Adipocyte (in vitro differentiated cells): ENCODE measurements around the gene DDX49.
"Not testable (repeated sequence)": the region's sequence is repeated elsewhere in the genome, so short reads cannot be mapped to it uniquely, and the experiment has no call there.

Experiments
- DNase-seq: peaks from one replicate; pipeline ENCODE4 v3.0.0-alpha.2; 2015; ENCODE audit warnings: low read depth
- H3K27me3 ChIP-seq: replicated peaks from 2 replicates; pipeline ENCODE4 v1.7.0; 2013; ENCODE audit warnings: mild to moderate bottlenecking, low read length, moderate library complexity; ENCODE audit not compliant: control insufficient read depth, insufficient read depth
- H3K36me3 ChIP-seq: 2 replicates; pipeline ENCODE4 v1.7.0; 2013; ENCODE audit warnings: low read length, mild to moderate bottlenecking, moderate library complexity; ENCODE audit not compliant: control insufficient read depth, insufficient read depth, severe bottlenecking
- H3K4me1 ChIP-seq: 2 replicates; pipeline ENCODE4 v1.7.0; 2013; ENCODE audit warnings: mild to moderate bottlenecking, low read length, moderate library complexity; ENCODE audit not compliant: control insufficient read depth, insufficient read depth
- H3K4me3 ChIP-seq: 2 replicates; pipeline ENCODE4 v1.7.0; 2013; ENCODE audit warnings: mild to moderate bottlenecking, low read length, moderate library complexity
- H3K9ac ChIP-seq: 2 replicates; pipeline ENCODE4 v1.7.0; 2013; ENCODE audit warnings: mild to moderate bottlenecking, low read length, moderate library complexity
- H3K9me3 ChIP-seq: 2 replicates; pipeline ENCODE4 v1.7.0; 2013; ENCODE audit warnings: mild to moderate bottlenecking, low read length, moderate library complexity; ENCODE audit not compliant: control insufficient read depth

DDX49 gene

DNA sequence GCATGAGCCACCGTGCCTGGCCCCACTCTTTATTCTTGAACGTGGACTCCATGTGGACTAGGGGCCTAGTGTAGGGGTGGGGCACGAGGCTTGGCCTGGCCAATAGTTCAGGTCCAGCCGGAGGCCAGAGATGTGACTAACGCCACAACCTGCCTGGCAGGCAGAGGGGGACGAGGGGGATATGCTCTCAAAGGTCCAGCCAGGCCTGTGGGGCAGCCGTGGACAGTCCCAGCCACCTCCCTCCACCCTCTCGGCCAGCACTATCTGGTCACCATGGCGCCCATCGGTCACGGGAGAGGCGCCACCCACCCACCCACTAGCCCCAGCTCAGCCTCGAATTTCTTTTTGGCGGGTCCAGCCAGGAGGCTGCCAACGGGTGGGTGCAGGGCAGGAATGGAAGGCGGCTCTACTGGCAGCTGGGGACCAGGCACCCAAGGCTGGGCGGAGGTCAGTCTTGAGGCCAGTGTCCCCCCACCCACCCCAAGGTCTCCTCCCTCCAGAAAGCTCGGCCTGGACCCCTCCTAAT lies 21.4 kb upstream of the DDX49 start:
- H3K36me3 ChIP-seq = peaks cover 23% of the 10 kb centered on the region
- no peak overlapping the region for H3K9ac ChIP-seq
- peaks cover 9% of the 10 kb centered on the region for H3K27me3 ChIP-seq
- no peaks in the 10 kb centered on the region for H3K9me3 ChIP-seq
- no peak overlapping the region for H3K4me3 ChIP-seq
- no peak for DNase-seq
- no peaks in the 10 kb centered on the region for H3K4me1 ChIP-seq

DNA sequence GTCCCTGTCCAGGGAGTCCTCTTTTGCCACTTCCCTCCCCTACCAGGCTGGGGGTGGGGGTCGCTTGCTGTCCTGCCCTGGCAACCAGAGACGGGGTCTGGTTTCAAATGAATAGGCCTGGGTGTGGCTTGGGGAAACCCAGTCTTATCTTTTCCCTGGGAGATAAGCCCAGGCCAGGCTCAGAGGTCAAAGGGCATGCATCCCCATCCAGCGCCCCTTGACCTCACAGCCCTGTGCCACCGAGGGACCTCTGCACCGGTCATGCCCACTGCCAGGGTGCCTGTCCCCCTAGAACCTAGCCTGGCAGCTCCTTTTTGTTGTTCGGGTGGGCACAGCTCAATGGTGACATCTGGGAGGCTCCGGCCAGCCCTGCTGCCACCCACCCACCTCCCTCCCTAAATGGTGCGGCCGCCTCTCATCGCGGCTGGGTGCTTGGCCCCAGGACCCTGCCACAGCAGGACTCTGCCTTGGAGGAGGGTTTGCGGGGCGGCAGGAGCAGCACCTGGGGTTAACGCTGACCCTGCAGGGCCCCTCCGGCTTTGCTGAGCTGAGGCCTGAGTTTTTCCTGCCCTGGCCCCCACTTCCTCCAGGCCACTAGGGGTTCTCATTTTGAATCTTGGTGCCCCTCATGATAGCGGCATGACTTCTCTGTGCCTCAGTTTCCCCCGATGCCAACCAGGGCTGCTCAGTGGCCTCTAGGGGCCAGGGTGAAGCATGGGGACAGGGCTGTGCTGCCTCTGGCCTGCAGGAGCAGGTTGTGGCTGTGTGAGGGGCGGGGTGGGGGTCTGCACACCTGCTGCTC lies 20.7 kb upstream of the DDX49 start:
- Histone ChIP-seq H3K4me3 (no peak overlapping the region), H3K27me3 (peaks cover 9% of the 10 kb centered on the region), H3K9ac (no peak overlapping the region), H3K36me3 (peaks cover 29% of the 10 kb centered on the region), H3K9me3 (no peaks in the 10 kb centered on the region), H3K4me1 (no peaks in the 10 kb centered on the region)
- DNase-seq = no peak

DNA sequence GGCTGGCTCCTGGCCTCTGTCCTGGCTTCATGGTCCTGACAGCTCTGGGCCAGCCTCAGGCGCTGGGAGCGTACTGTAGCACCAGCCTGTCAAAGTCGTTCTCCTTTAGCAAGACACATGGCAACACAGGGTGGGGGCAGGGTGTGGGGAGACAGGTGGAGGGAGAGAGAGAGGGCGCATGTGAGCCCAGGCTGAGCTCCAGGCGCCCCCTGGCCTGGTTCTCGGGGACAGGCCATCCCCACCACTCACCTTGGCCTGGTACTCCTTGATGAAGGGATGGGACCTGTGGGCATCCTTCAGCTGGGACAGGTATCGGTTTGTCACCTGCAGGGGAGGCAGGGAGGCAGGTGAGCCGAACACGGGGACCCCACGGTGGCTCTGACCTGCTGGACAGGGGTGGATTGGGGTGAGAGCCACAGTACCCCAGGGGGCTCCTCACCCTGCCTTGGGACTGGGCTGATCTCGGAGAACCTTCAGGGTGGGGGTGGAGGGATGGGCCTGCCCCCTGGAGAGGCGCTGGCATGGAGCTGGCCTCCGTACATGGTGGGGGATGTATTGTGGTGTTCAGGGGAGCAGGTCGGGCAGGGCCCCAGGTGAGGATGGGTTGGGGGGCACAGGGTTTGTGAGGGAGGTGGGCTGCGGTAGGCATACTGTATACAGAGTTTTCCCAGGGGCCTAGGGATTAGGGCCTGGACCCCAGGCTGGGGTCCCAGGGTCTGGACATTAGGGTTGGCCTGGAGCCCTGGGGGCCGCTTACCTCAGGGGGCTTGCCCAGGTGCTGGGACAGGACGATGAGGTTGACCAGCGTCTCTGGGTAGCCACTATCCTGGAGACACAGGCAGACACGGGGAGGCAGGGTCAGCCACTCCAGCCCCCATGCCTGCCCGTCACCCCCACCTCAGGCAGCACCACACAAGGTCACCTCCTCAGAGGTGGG lies 19.6 kb upstream of the DDX49 start:
- Histone ChIP-seq H3K27me3 (peaks cover 2% of the 10 kb centered on the region), H3K4me1 (no peaks in the 10 kb centered on the region), H3K4me3 (no peak overlapping the region), H3K9ac (no peak overlapping the region), H3K9me3 (no peaks in the 10 kb centered on the region), H3K36me3 (peaks cover 30% of the 10 kb centered on the region)
- no peak for DNase-seq

DNA sequence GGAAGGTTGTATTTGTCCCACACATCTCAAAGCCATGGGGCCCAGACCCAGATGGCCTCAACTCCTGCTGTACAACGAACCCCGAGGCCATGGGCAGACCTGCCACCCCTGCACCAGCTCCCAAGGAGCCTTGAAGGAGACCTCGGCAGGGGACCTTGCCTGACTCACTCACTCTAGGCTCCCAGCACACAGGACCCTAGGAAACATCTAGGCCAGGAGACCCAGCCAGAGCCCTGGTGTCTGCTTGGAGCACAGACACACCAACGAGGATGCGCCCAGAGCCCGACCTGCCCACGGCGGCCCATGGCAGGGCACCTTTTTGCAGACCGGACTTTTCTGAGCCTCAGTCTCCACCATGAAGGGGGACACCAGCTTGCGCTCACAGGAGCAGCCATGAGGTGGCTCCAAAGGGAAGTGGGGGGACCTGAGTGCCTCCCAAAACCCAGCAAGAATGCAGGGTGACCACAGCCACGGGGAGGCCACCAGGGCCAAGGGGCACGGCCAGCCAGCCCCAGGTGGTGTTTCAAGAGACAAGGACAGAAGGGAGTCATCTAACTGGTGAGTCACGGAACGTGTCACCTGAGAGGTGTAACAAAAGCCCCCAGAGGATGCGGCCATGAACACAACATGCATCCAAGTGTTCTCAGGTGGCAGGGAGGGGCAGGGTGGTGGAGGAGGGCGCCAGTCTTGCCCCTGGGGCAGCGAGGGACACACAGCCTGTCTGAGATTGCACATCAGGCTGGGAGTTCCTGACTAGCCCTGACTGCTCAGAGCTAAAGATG lies 18.6 kb upstream of the DDX49 start:
- no peaks in the 10 kb centered on the region for H3K27me3 ChIP-seq
- no peaks in the 10 kb centered on the region for H3K4me1 ChIP-seq
- DNase-seq = no peak
- no peak overlapping the region for H3K4me3 ChIP-seq
- H3K9me3 ChIP-seq = no peaks in the 10 kb centered on the region
- H3K36me3 ChIP-seq = peaks cover 40% of the 10 kb centered on the region
- no peak overlapping the region for H3K9ac ChIP-seq

DNA sequence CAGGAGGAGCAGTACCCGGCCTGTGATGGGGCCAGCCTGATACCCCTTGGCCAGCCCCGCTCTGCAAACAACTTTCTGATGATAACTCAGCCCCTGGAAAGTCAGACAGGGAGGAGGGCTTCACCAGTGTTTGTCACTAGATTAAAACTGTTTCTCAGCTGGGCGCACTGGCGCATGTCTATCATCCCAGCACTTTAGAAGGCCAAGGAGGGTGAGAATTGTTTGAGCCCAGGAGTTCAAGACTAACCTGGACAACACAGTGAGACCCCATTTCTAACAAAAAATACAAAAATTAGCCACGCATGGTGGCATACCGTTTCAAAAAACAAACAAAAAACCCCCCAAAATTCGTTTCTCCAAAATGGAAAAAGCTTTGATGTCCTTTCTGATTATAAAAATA lies 18.0 kb upstream of the DDX49 start:
- Histone ChIP-seq H3K4me1 (no peaks in the 10 kb centered on the region), H3K4me3 (no peak overlapping the region), H3K36me3 (peaks cover 46% of the 10 kb centered on the region), H3K9me3 (no peaks in the 10 kb centered on the region), H3K27me3 (no peaks in the 10 kb centered on the region), H3K9ac (no peak overlapping the region)
- no peak for DNase-seq

DNA sequence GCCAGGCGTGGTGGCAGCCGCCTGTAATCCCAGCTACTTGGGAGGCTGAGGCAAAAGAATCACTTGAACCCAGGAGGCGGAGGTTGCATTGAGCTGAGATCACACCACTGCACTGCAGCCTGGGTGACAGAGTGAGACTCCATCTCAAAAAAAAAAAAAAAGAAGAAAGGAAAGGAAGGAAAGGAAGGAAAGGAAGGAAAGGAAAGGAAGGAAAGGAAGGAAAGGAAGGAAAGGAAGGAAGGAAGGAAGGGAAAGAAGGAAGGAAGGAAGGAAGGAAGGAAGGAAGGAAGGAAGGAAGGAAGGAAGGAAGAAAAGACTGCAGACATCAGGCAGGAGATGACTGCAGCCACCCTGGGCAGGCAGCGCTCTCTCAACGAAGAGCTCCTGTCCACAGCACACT lies 17.0 kb upstream of the DDX49 start:
- peaks cover 56% of the 10 kb centered on the region for H3K36me3 ChIP-seq
- H3K4me1 ChIP-seq, DNase-seq, H3K9ac ChIP-seq, H3K4me3 ChIP-seq, H3K27me3 ChIP-seq, H3K9me3 ChIP-seq: not testable (repeated sequence)

DNA sequence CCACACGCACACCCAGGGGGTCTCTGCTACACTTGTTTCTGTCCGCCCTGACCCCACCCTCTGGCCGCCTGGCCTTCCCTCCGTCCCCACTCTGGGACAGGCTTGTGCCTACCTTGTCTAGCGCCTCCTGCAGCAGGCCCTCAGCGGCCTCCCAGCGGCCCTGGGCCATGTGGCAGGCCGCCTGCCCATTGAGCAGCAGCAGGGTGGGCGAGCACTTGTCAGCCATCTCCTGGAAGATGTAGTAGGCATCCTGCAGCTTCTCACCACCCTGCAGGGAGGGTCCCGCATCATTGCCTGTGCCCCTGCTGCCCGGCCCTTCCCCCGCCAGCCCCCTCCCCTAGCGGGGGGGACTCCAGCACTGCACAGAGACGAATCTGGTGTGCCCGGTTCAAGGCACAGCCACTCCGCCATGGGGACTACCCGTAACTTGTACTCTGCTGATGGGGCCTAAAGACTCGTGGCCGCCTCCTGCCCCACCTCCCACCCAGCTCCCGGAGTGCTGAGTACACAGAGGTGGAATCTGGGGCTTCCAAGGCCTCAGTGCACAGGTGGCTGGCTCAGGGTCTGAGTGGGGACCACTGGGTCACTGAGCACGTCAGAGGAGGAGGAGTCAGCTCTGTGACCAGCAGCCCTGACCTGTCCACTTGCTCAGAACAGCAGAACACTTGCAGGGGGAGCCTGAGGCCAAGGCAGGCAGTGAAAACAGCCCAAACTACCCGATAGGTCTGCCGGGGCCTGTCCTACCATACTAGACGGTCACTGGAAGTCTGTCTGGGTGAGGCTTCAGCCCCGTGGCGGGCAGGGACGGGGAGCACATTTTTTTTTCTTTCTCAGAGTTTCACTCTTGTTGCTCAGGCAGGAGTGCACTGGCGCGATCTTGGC lies 16.1 kb upstream of the DDX49 start:
- no peak for DNase-seq
- H3K9ac ChIP-seq = no peak overlapping the region
- no peaks in the 10 kb centered on the region for H3K27me3 ChIP-seq
- H3K4me1 ChIP-seq = no peaks in the 10 kb centered on the region
- H3K36me3 ChIP-seq = peaks cover 62% of the 10 kb centered on the region
- H3K9me3 ChIP-seq = no peaks in the 10 kb centered on the region
- H3K4me3 ChIP-seq = no peak overlapping the region

DNA sequence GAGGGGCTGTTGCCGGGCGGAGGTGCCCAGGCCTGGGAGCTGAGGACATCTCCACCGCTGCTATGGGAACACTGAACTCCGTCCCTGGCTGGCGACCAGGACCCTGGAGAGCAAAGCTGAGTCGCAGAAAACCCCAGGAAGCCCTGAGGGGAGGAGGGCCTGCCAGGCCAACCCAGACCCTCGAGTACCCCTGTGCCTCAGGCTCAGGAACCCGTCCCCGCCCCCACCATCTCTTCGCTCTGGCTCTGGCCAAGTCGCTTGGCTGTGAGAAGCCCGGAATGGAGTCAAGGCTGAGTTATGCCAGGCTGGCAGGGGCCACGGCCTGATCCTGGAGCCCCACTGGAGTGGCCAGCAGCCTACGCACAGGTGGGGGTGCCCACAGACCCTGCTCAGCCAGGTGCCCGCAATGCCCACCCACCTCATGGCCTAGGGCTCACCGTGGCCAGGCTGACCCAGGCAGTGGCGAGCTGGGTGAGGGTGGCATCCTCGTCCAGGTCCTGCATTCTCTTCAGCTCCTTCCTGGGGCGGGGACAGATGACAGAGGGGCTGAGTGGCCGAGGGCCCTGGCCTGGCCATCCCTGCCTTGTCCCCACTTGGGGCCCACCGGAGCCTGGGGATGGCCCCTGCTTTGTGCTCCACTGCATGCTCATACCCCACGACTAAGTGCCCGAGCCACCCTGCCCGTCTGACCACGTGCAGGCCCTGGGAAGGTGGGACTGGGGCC lies 15.0 kb upstream of the DDX49 start:
- no peak for DNase-seq
- H3K36me3 ChIP-seq = peaks cover 63% of the 10 kb centered on the region

DNA sequence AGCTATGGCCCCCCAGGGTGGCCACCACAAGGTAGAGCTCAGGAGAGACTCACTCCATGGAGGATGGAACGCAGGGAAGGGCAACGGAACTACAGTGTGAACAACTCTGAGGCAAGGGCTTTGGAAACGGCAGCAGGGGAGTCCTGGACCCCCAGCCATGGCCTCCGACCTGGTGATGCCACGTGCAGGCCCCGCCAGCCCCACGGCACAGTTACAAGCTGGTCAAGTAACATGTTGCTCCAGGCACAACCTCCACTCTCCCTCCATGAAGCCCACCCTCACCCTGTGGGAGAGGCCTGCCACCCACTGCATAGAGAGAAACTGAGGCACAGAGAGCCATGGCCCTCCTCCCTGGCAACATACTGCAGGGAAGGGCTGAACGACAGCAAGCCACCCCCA lies 14.5 kb upstream of the DDX49 start:
- Histone ChIP-seq H3K36me3 (peaks cover 64% of the 10 kb centered on the region), H3K9me3 (no peaks in the 10 kb centered on the region)
- DNase-seq = no peak

More for the DNA sequence above, 15.0 kb upstream of the DDX49 start:
- Histone ChIP-seq H3K27me3 (no peaks in the 10 kb centered on the region), H3K4me1 (no peaks in the 10 kb centered on the region), H3K4me3 (no peak overlapping the region), H3K9me3 (no peaks in the 10 kb centered on the region), H3K9ac (no peak overlapping the region)

More for the DNA sequence above, 14.5 kb upstream of the DDX49 start:
- H3K9ac ChIP-seq = no peak overlapping the region
- no peaks in the 10 kb centered on the region for H3K4me1 ChIP-seq
- H3K27me3 ChIP-seq = no peaks in the 10 kb centered on the region
- no peak overlapping the region for H3K4me3 ChIP-seq
